Stimulated activated CD4-positive, alpha-beta T cell treated with anti-CD3 and anti-CD28 coated beads, Interleukin-15, amount 100 ng/mL, for 48 hours (primary cell): ENCODE measurements around the gene RAD51B.
A peak's percentile ranks its signal among the peaks of the same experiment; 100 is the strongest.
"Not testable (repeated sequence)": the region's sequence is repeated elsewhere in the genome, so short reads cannot be mapped to it uniquely, and the experiment has no call there.

ENCODE experiments used
- DNase-seq, 2 donors: peaks; one replicate each; pipeline ENCODE4 v3.0.0-alpha.2; 2020; ENCODE audit warnings: low read depth in 2 of 2

Gene RAD51B

DNA sequence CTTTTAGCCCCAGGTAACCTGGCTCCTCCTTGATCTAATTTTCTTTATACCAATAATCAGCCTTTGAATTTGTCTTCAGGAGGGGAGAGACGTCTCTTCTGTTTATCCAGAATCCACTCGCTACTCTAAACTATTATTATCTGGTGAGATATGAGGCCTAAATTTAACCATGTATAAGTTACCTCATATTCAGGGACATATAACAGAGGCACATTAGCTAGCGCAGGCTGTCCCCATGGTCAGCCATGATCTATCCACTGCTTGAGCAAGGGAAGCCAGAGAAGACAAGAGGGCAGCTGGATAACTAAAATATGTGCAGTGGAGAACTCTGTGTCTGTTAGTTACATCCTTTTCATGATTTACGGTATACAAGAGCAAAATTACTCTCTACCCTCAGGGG, 481.0 kb downstream of the RAD51B start:
- no peak for DNase-seq

DNA sequence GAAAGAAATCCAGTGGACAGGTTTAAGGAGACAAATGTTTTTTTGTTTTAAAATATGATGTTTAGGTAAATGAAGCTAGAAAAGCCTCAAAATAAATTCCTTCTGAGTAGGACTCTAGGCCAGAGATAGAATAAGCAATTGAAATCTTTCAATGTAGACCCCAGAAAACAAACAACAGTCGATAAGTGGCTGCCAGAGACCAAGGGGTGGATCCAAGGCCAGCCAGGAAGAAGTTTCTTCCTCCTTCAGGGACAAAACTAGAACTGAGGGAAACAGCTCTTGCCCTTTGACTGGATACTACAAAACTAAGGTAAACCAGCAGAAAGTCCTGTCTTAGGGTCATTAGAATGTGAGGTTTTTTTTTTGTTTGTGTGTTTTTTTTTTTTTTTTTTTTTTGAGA, 481.6 kb downstream of the RAD51B start:
- no peak for DNase-seq

DNA sequence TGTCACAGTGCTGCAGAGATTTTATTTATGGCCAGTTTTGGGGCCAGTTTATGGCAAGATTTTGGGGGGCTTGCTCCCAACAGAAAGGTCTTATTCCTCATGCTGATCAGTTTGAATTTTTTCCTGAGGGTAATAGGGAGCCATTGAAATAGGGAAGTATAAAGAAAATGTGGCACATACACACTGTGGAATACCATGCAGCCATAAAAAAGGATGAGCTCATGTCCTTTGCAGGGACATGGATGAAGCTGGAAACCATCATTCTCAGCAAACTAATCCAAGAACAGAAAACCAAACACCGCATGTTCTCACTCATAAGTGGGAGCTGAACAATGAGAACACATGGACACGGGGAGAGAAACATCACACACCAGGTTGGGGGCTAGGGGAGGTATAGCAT, 483.4 kb downstream of the RAD51B start:
- not testable (repeated sequence) for DNase-seq

DNA sequence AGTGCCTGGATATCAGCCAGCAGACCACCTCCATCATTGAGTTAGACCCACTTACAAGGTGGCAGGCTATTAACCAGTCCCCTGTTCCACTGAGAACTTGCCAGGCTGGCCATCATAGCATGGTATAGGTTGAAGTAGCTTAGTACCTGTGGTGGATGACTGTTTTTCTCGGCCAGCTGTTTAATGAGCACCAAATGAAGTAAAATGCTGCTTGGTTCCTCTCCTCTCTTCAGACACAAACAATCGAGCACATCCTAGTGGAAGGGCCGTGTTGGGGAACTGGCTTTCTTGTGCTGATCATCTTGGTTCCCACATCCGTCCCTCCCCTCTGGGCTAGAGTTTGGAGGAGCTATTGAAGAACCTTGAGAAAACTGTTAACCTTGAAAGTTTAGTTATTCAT, 486.2 kb downstream of the RAD51B start:
- DNase-seq: no peak

DNA sequence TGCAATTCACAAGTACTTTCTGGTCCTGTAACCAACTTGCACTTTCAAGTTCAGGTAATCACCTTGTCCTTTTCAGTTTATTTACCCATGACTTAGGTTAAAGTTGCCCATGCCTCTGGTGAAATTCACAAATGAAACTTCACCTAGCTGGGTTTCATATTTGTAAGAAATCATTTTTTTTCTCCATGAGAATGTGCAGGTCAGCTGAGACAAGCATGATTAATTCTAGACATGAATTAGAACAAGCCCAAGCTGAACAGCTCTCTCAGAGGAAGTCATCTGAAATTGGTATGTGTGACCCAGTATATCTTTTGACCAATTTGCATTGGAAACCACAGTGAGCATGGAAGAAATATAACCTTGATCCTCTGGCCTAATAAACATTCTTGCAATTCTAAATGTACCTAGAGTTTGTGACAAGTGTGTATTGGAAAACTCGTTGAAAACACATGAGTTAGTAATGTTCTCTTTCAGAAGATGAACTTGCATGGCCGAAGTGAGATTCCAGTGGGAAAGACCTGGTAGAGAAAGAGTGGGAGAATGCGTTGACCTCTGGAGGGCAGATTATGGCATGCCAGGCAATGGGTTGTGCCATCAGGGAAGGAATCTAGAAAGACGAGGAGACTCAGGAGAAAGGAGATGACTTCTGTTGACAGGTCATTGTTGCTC, 486.8 kb downstream of the RAD51B start:
- no peak for DNase-seq

DNA sequence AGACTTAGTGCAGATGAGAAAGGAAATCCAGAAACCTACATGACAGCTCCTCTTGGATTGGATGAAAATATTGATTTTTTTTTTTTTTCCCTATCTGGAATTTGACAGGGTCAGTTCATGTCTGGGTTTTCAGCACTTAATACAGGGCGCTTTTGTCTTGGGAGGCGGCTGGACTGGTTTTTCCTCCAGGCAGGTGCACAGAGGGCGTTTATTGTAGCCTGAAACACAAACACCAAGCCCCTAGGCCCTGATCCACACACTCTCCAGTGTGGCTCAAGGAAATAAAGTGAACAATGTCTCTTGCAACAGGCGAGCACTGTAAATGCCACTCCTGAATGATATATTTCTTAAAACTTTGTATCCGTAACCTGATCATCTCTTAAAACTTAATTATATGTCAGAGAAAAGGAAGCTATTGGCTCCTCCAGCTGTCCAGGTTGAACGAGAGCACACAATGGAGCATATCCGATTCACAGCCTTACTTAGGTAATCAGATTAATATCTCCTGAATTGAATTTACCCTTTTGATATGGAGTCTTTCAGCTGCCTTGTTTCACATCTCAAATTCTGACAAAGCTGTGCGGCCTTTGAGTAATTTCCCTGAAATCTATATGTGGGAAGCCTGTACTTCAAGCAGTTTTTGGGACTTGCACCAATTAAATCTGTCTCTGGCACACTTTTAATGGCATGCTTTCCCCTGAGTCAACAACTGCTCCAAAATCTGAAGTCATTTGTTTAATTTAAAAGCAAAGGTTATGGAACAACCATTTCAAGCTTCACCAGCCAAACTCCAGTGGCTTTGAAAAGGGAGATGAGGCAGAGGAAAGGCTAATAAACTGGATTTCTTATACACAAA, 487.6 kb downstream of the RAD51B start:
- DNase-seq: no peak

DNA sequence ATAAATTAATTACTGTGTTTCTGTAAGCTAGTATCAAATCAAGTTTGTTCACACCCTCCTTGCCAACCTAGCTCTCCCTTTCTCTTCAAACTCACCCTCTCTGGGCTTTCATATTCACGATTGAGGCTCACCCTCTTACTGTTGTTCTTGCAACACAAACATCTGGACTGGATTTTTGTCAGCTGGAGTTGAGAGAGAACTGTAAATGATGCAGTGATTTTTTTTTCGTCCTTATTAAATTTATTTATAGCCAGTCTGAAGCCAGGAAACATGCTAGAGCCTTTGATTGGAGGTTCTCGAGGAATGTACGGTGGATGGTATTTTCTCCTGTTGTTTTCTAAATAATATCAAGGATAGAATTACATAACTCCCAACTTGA, 488.2 kb downstream of the RAD51B start:
- no peak for DNase-seq

DNA sequence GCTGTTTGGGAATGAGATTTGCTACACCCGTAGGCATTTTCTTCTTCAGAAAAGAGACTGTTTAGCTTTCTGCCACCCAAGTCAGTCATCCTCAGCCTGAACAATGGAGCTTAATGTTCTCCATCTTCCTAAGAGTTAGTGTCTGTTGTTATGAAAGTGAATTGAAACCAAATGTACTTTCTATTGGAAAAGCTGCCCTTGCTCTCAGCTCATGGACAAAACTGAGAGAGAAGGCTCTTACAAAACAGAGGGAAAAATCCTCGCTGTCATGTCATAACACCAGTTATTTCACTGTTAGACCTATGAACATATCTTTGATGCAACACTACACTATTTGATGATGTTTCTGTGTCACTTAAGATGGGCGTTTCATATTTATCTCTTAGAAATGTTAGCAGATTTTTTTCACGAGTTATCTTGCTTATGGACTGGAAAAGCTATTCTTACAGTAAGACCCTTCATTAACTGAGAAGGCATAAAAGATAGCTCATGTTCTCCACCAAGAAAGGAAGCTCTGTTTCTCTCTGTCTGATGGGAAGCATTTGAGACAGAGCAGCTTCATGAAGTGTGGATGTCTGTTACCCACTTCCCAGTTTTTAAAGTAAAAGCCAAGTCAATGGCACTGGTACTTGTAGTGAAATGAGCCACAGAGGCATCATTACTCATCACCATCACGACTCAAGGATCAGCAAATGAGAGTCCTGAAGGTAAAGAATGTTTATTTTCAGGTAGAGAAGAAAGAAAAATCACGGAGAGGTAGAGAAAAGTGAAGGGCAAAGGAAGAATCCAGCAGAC, 489.3 kb downstream of the RAD51B start:
- no peak for DNase-seq

DNA sequence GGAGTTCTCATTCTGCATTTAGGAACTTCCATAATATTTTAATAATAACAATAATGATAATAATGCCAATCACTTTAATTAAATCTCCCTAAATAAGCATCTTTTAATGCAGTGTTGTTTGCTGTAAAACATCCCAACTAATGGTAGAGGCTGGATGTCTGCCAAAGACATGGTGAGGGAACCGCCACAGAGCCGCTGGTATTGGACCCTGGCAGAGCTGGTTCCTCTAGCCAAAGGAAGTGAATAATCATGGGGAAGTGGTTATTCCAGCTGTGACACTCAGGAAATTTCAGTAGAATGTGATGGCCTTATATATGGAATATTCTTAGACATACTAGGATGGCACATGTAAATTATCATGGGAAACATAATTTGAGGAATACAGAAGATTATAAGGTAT, 490.0 kb downstream of the RAD51B start:
- no peak for DNase-seq

DNA sequence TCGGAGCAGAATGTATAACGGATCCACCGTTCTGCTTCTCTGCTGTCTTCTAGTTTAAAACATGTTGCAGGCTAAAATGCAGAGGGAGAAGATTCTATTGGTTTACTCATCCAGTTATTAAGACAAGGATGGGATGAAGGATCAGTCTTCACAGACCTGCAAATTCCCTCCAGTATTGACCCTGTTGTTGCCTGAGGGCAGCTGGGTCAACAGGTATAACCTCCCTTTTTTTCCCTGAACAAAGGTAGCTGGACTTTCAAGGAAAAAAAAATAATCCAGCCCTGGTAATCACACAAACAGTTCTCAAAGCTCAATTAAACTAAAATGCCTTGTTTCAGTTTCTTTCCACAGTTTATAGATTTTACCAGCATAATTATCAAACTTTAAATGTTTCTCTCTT, 492.7 kb downstream of the RAD51B start:
- DNase-seq: no peak

DNA sequence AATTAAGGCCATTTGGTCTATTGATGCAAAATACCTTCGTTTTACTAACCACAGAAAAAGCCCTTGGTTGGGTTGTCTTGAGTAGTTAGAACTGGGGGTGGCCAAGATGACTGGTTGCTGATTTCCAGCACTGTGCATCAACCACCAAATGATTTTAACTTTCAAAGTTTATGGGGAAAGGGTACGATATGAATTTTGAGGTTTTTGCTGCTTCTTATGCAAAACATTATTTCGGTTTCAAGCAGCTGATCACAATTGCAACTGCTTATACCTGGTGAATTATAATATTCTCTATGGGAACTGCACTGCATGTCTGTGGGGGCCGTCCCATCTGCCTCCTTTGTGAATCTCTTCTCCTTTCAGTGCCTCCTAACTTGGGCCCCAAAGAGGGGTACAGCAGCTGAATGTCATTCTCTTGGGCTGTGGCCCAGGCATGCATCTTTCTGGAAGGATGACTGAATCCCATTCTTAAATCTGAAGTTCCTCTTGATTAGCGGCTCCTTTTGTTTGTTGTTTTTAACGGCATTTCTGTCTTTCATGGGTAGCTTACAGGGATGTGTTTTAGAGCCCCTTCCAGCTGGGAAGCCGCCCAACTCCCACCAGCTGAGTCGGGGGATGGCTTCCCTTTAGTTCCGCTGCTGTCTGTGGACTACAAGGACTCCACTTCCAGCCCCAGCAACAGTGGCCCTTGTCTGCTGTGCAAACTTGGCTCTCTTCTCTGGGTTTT, 493.5 kb downstream of the RAD51B start:
- peak; percentile 12 to 25 for DNase-seq

DNA sequence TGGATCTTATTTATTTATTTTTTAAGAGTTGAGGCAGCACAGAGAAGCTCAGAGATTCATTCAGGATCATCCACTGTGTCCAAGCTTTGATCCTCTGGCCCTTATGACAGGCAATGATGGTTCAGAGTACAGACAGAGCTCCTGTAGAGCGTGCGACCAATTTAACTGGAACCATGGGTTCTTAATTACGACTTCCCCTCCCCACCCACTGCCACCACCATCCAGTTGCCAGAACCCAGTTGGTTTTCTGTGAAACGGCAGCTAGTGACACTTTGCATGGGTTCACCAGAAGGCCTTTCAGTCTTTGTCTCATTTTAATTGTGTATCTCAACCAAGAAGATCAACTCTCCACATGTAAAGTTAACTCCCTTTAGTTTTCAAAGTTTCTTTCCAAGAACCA, 495.1 kb downstream of the RAD51B start:
- DNase-seq: no peak

DNA sequence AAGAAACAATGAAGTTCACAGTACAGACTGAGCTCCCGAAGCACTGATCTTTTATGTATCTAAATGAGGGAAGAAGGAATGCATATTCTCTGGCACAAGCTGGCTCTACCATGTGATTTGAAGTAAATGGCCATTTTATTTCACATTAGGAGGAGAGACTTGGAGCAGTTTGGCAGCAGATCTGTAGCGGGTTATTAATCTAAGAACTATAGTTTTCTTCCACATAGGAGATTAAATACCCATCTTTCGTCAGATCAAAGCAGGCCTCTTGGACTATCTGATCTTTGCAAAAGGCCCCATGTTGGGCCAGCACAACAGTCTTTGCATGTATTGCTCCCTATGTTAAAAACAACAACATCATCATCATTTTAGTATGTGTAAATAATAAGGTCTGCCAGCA, 495.5 kb downstream of the RAD51B start:
- no peak for DNase-seq

DNA sequence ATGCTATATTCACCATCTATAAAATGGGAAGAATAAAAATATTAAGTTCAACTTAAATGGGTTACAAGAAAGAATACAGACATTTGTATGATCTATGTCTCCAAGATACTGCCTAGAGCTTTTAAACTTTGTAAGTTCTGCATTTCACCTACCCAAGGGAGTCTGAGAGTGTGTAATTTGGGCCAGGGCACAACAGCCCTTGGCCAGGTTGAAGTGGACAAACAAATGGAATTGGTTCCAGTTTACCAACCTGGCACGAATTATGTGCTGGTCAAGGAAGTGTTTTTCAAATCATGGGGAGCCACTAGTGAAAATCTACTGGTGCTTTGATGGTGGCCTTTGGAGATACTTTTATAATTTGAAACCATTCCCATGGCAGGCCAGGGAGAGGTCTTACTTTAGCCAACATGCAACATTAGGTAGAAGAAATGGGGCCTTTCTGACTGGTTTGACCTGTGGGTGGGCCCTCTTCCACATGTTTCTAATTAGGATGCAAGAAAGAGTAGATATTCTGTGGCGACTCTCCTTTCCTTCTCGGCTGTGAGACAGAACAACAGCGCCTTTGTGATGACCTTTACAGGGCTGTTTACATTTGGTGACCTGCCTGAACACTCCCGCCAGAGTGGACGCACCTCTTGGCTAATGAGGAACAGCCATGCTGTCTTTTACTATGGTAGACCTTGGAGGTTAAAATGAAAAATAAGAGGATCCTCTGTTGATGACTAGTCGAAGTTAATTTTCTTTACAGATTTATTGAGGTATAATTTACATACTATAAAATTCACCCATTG, 496.7 kb downstream of the RAD51B start:
- DNase-seq: no peak

DNA sequence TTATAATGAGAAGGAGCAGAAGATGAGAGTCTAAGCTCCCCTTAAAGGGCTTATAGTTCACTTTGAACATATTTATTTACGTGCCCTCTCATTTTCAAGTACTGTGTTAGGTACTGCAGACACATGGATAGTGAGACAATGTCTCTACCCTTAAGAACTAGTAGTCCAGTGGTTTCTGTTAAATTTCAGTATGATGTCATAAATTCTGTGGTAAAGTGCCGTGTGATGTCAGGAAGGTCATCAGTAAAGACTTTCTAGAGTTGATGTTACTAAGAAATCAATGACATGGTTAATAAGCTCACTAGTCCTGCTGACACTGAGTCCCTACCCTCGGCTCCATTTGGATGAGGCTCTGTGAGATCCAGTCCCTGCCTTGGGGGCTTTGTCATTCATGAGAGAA, 497.7 kb downstream of the RAD51B start:
- DNase-seq: no peak

DNA sequence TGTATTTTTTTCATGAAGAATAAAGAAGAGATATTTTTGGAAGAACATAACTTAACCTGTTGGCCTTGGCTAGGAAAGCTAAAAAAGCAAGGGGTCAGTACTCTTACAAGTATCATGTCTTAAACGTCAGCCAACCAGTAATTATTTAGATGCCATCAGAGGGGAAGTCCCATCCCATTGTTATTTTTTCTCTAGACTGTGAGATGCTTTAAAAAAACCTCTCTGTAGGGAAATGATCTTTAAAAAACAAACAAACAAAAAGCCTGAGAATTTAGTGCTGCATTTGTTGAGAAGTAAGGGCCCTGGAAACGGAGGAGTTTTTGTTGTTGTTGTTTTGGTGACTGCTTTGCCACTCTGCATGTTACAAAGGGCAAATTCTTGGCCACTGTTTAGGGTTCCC, 499.2 kb downstream of the RAD51B start:
- no peak for DNase-seq

DNA sequence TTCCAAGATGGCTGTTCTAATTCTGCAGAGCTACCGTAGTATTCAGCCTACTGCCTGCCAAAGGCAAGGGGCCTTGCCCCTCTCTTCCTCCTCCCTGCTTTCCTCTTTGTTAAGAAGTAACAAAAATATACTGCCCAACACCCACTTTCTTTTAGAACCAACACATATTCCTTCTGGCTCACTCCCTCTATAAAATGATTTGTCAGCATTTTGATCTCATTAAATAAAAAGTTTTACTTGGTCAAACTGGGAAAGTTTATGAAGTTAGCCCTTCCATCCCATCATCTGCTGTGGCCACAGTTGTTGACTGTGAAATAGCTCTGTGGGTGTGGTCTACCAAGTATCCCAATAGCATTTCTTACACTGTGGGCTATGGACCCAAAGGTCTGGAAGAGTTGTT, 500.9 kb downstream of the RAD51B start:
- no peak for DNase-seq

DNA sequence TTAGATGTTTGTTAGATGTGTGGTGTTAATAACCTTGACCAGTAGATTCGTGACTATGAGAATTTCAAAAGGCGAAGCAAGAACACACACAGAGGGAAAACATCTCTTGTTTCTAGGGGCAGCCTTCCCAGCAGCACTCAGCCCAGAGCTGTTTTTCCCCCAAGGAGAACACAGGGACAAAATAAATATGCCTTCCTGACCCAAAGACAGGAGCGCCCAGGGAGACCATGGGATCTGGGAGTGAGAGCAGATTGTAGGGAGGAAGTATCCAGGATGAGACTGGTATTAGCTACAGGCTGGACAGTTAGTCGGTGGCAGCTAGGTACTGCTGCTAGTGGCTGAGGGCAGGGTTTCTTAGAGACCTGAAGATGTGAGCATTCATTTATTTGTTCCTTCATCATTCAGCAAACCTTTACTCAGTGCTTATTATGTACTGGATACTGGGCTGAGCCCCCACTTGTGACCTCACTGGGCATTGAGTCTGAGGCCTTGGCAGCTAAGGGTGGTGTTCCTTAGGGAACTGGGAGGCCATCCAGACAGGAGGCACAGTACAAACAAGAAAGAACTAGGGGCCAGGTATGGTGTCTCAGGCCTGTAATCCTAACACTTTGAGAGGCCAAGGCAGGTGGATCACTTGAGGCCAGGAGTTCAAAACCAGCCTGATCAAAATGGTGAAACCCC, 503.5 kb downstream of the RAD51B start:
- DNase-seq: no peak

DNA sequence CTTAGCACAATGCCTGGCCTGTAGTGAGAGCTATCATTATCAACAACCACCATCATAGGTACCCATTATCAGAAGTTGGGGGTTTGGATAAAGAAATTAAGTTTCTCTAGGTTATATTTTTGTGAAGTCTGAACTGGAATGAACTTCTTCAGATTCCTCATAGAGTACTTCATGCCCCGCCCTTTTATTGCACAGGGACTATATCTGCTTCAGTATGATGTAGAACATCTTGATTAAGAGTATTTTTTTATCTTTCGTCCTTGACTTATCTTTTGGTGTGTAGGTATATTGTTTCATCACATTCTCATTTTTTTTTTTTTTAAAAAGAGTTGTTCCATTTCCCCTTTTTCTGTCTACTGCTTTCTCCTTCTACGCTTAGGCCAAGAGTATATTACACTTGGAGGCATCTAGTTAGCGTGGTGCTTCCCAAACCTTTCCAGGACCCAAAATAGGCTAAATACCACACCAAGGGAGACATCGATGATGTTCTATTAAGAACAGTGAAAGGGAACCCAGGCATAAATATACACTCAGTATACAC, 505.8 kb downstream of the RAD51B start:
- no peak for DNase-seq

DNA sequence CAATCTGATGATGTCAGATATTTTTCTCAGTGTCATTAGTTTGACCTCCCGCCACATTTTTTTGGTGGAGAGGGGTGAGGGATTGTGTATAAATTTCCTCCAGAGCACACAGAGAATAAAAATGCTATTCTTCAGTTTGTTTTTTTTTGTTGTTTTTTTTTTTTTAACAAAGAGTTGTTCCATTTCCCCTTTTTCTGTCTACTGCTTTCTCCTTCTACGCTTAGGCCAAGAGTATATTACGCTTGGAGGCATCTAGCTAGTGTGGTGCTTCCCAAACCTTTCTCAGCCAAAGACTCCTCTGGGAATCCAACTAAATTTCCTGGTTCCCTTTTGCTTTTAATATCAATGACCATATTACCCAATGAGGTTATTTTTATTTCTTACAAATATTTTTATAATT, 507.7 kb downstream of the RAD51B start:
- DNase-seq: no peak
